Activated CD8-positive, alpha-beta T cell treated with anti-CD3 and anti-CD28 coated beads for 36 hours (primary cell): ENCODE measurements around the gene TEKTIP1. TPM values are rescaled to one million over a fixed set of nuclear protein-coding genes. Genes with fewer than 3 reads are reported as not detected.
A peak's percentile ranks its signal among the peaks of the same experiment; 100 is the strongest.

Experiments
- ATAC-seq: fragments of 200-7000 bp; cut with Tn5 transposase; one replicate; pipeline ENCODE4 v1.10.0; 2021; ENCODE audit warnings: mild to moderate bottlenecking, moderate library complexity
- CTCF ChIA-PET: fragments of 350-600 bp; sonication (Branson Sonifier 250); formaldehyde crosslinking; loops from one replicate; lab custom pipeline; 2021; ENCODE audit warnings: antibody characterized with exemption; lab: Charles Lee
- POLR2A ChIA-PET: fragments of 350-600 bp; sonication (Branson Sonifier 250); formaldehyde crosslinking; loops from one replicate; lab custom pipeline; 2021; ENCODE audit warnings: antibody characterized with exemption; lab: Charles Lee
- DNase-seq: peaks from one replicate; pipeline ENCODE4 v3.0.0-alpha.2; 2020
- H3K27ac Mint-ChIP-seq: one replicate; pipeline ENCODE4 v1.8.0; 2021; ENCODE audit warnings: mild to moderate bottlenecking, mixed read lengths
- H3K27me3 Mint-ChIP-seq: one replicate; pipeline ENCODE4 v1.8.0; 2021; ENCODE audit warnings: mixed read lengths
- H3K36me3 Mint-ChIP-seq: one replicate; pipeline ENCODE4 v1.8.0; 2021; ENCODE audit warnings: low read depth, mixed read lengths
- H3K4me1 Mint-ChIP-seq: one replicate; pipeline ENCODE4 v1.8.0; 2021; ENCODE audit warnings: low read depth, mixed read lengths
- H3K4me3 Mint-ChIP-seq: one replicate; pipeline ENCODE4 v1.8.0; 2021; ENCODE audit warnings: mild to moderate bottlenecking, moderate library complexity, mixed read lengths
- H3K9me3 Mint-ChIP-seq: one replicate; pipeline ENCODE4 v1.8.0; 2021; ENCODE audit warnings: mixed read lengths
- intact Hi-C: fragments of 100-400 bp; cut with micrococcal nuclease; formaldehyde crosslinking; loops from one replicate; pipeline ENCODE4 v1.10.0; 2022
- total RNA-seq, 2 experiments: library from RNA; stranded (reverse); gene quantifications; one replicate each; pipeline ENCODE4 v1.2.3, GENCODE V29; 2021
- TF ChIP-seq, protein P1 (sequence below): fragments of 200-600 bp; IDR thresholded peaks from one replicate; pipeline ENCODE4 v1.8.0; 2022; ENCODE audit warnings: antibody characterized with exemption, mild to moderate bottlenecking

TEKTIP1 gene
- total RNA-seq, 2 experiments from 2014 or later, result 1.6 to 2.4 TPM

DNA sequence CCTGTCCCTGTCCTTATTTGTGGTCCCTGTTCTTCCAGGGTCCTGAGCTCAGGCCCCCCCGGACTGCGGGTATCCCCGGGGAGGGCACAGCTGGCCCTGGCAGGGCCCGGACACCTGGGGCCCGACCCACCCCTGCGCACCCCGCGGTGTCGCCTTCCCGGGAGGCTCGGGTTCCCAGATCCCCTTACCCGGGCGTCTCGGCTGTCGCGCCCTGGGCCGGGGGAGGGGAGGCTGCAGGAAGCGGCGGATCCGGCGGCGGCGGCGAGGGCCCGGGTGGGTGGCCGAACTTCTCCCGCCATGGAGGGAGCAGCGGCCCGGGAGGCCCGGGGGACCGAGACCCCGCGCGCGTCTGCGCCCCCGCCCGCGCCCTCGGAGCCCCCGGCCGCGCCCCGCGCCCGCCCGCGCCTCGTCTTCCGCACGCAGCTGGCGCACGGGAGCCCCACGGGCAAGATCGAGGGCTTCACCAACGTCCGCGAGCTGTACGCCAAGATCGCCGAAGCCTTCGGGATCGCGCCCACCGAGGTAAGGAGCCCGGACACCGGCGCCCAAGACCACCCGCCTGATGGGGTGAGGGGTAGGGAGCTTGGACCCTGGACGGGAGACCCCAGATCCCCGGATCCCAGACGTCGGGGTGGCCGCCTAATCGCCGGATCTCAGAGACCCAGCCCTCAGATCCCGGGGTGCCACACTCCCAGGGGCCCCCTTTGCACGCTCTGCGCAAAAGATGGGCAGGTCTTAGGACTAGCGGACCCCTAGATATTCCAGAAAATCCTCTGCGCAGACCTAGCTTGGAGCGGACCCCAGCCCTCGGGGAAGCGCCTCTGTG lies 46.5 kb downstream of the TEKTIP1 start, which contains the start of gene GIPC3:
Gene GIPC3, plus strand, starts transcription at position 178 of the 826 bp plus-strand sequence. Its CDS starts 120 bp downstream, at position 298.
- peak; percentile 20 for ATAC-seq
- H3K27ac Mint-ChIP-seq, result no peak within 1 kb of the TSS
- H3K36me3 Mint-ChIP-seq, result no peaks in the 10 kb centered on the region
- no peak for DNase-seq
- no peaks in the 10 kb centered on the region for H3K9me3 Mint-ChIP-seq
- ChIA-PET POLR2A (interaction anchor here (1.1 kb wide), 1 partner anchor 31 kb away, joined by 3 read pairs; no protein-coding TSS in a partner anchor), CTCF (interaction anchor here (0.7 to 2.3 kb wide), 9 partner anchors 16 to 76 kb away, joined by 3 to 16 read pairs (median 5); no protein-coding TSS in a partner anchor)
- H3K4me3 Mint-ChIP-seq, result no peak within 1 kb of the TSS
- intact Hi-C loops, result no loop called here
- TF ChIP-seq, protein P1, sequence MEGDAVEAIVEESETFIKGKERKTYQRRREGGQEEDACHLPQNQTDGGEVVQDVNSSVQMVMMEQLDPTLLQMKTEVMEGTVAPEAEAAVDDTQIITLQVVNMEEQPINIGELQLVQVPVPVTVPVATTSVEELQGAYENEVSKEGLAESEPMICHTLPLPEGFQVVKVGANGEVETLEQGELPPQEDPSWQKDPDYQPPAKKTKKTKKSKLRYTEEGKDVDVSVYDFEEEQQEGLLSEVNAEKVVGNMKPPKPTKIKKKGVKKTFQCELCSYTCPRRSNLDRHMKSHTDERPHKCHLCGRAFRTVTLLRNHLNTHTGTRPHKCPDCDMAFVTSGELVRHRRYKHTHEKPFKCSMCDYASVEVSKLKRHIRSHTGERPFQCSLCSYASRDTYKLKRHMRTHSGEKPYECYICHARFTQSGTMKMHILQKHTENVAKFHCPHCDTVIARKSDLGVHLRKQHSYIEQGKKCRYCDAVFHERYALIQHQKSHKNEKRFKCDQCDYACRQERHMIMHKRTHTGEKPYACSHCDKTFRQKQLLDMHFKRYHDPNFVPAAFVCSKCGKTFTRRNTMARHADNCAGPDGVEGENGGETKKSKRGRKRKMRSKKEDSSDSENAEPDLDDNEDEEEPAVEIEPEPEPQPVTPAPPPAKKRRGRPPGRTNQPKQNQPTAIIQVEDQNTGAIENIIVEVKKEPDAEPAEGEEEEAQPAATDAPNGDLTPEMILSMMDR, result no peak
- H3K4me1 Mint-ChIP-seq, result no peaks in the 10 kb centered on the region
- no peaks in the 10 kb centered on the region for H3K27me3 Mint-ChIP-seq

DNA sequence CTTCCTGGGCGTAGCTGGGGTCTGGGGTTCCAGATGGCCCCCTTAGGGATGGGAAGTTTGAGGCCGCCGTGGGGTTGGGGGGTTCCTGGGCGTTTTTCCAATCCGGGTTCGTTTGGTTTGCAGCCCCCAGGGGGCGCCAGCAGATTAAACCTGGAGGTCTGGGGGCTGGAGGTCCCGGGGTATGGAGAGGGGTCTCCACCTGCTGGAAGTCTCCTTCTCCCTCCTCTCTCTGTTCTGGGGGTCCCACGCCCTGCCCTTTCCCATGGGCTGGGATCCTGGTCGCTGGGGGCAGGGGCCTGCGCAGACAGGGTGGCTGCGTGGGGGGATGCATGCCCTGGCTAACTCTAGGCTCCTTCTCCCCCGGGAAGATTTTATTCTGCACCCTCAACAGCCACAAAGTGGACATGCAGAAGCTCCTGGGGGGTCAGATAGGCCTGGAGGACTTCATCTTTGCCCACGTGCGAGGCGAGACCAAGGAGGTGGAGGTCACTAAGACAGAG lies 47.2 kb downstream of the TEKTIP1 start:
- Mint-ChIP-seq H3K4me1 (no peaks in the 10 kb centered on the region), H3K9me3 (no peaks in the 10 kb centered on the region), H3K27me3 (no peaks in the 10 kb centered on the region), H3K4me3 (no peak overlapping the region), H3K27ac (no peak overlapping the region), H3K36me3 (no peaks in the 10 kb centered on the region)
- ATAC-seq (peak; percentile 47), DNase-seq (peak; percentile 60)
- intact Hi-C loops, result no loop called here
- TF ChIP-seq, protein P1, result peak; percentile 84
- ChIA-PET POLR2A (no interaction called here), CTCF (interaction anchor here (0.7 to 2.3 kb wide), 12 partner anchors 8 to 107 kb away, joined by 3 to 16 read pairs (median 4); no protein-coding TSS in a partner anchor)

DNA sequence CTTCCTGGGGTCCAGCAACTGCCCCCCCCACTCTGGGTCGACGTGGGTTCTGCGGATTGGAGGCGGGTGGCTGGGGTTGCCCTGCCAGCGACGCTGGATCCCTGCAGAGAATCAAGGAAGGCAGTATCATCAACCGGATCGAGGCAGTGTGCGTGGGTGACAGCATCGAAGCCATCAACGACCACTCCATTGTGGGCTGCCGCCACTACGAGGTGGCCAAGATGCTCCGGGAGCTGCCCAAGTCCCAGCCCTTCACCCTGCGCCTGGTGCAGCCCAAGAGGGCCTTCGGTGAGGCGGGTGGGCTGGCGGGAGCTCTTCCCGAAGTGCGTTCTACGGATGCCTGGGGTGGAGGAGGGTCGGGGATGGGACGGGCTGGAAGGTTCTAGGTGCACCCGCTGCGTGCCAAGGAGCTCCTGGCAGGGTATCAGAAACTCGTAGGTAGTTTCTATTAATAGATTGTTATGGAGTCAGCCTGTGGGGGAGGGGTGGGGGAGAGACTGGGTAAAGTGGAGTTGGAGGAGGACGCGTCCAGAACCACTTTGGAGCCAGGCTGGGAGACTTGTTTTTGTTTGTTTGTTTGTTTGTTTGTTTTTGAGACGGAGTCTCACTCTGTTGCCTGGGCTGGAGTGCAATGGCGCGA lies 47.9 kb downstream of the TEKTIP1 start:
- H3K27ac Mint-ChIP-seq, result no peak overlapping the region
- TF ChIP-seq, protein P1, result no peak
- no peak overlapping the region for H3K4me3 Mint-ChIP-seq
- ChIA-PET CTCF (interaction anchor here (0.6 to 1.3 kb wide), 7 partner anchors 9 to 114 kb away, joined by 3 to 5 read pairs (median 3); no protein-coding TSS in a partner anchor), POLR2A (no interaction called here)
- no peaks in the 10 kb centered on the region for H3K9me3 Mint-ChIP-seq
- DNase-seq (no peak), ATAC-seq (no peak)
- no peaks in the 10 kb centered on the region for H3K4me1 Mint-ChIP-seq
- no peaks in the 10 kb centered on the region for H3K36me3 Mint-ChIP-seq
- intact Hi-C loops, result no loop called here
- no peaks in the 10 kb centered on the region for H3K27me3 Mint-ChIP-seq

DNA sequence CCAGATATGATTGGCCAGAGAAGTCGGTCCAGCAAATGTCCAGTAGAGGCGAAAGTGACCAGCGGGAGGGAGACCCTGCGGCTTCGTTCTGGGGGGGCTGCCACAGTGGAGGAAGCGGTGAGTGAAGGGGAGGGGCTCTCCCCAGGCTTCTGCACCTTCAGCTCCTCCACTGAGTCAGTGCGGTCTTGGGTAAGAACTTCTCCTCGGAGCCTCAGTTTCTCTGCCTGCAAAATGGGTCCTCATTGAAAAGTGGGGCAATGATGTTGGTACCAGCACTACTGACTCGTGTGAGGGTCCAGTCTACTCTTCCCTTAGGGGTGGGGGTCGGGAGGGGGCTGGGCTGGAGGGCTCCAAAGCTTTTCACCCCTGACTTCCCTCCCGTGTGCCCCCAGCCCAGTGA lies 50.5 kb downstream of the TEKTIP1 start:
- no peaks in the 10 kb centered on the region for H3K36me3 Mint-ChIP-seq
- ATAC-seq (no peak), DNase-seq (no peak)
- no peaks in the 10 kb centered on the region for H3K27me3 Mint-ChIP-seq
- no peak overlapping the region for H3K27ac Mint-ChIP-seq
- no peak overlapping the region for H3K4me3 Mint-ChIP-seq
- H3K9me3 Mint-ChIP-seq, result no peaks in the 10 kb centered on the region
- no peaks in the 10 kb centered on the region for H3K4me1 Mint-ChIP-seq
- ChIA-PET CTCF (no interaction called here), POLR2A (no interaction called here)
- intact Hi-C loops, result no loop called here
- TF ChIP-seq, protein P1, result no peak
